ENCODE data around the gene SMIM5.

The SMIM5 gene

DNA sequence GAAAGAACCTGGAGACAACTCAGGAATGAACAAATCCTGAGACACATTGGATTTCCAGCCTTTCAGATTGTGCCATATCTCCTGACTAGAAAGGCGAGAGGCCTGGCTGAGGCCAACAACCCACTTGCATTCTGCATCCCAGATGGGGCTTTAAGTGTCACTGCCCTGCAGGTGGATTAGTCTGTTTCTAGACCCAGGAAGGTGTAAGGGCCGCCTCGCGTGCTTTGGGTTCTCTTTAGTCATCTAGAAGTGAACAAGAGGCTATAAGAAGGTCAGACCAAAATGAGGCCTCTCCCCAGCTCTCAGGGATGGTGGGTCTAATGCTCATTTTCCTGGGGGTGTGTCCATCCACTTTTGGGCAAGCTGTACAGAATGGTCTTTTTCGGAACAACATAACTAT, 38.8 kb downstream of the SMIM5 start:
- DNase-seq, result no peak

DNA sequence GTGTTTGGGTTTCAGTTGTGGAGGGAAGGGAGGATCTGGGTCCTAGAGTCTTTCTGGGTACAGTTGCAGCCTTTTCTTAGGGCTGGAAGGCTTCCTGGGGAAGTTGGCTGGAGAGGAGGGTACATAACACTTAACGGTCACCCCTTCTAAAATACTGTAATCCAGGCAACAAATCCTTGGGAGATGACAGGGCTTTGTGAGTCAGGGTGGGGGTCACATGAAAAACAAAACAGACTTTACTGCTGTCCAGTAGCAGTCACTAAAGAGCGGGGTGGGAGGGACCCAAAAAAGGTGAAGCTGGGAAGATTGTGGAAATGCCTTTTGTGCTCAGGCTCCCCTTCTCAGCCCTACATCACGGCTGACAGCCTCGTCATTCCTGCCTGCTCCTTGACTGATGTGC, 40.3 kb downstream of the SMIM5 start:
- no peak for DNase-seq

DNA sequence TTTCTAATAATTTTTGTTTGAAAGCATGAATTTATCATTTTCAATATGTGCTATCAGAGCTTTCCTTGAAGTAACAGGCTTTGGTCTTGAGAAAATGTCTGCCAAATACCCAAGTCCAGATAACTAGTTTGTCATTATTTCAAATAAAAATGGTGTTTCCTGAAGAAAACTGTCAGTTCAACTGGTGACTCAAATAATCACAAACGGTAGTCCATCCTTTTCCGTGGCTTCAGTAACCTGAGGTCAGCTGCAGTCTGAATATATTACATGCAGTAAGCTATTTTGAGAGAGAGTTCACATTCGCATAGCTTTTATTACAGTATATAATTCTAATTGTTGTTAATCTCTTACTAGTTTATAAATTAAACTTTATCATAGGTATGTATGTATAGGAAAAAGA, 43.2 kb downstream of the SMIM5 start:
- no peak for DNase-seq

DNA sequence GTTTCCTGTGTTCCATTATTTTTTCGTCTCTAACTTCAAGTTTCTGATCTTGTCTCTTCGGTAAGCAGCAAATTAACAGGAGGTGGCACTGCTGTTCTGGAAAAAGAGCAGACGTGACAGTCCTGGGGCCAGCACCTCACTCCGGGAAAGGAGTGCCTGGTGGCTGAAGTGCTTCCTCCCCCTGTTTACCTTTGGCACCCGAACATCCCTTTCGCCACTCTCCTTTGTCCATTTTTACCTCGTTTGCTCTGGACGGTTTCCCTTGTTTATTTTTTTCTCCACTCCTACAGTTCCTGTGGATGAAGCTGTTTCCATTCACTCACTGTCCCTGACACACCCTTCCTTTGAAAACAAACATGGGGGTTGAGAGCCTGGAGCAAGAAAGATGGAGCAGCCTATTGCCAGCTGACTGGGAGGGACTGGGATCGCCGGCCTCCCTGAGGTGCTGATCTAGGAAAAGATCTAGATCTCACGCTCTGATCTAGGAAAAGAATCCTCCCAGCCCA, 46.5 kb downstream of the SMIM5 start:
- no peak for DNase-seq

DNA sequence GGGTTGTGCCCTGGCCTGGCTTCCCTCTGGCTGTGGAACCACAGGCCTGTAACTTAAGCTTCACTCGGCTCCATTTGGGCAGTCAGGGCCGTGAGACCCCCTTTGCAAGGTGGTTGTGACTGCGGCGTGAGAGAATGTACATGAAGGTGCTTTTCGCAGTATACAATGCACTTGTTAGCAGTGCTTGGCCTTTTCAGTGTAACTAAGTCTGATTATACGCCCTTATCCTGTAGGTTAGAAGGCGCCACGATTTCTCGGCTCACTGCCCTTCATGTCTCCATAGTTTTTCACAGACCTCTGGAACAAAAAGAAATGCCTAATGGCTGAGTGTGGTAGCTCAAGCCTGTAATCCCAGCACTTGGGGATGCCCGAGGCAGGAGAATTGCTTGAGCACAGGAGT, 47.2 kb downstream of the SMIM5 start:
- no peak for DNase-seq

DNA sequence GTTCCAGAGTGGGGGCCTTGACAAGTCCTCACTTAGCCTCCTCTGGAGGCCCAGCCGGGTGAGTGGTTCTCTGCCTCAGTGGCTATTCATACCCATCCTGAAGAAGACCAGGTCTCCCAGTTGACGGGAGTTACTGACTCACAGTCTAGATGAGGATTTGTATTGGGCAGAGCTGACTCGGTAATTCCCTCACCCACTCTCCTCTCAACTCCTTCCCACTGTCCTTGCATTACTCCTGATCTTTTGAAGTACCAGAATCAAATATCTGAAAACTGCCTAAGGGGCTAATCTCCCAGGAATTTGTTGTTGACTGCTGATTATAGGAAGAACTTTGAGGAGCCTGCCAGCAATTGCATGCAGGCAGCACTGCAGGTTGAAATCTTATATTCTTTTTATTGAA, 48.1 kb downstream of the SMIM5 start:
- no peak for DNase-seq

DNA sequence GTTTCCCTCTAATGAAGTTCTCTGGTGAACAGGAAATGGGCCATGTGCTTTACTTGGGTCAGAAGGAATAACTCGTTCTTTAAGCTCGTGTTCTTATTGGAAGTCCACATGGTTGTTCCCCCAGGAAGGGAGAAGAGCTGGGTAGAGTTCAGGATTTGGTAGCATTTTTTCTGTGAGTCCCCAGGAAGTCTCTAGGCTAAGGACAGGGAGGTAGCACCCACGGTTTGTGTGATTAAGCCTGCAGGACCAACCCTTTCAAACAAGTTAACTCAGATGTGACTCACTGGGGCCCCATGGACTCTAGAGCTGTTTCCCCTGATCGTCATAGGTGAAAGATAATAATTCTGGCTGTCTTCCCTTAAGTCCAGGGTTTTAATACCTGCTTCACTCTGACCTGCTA, 50.3 kb downstream of the SMIM5 start:
- no peak for DNase-seq

DNA sequence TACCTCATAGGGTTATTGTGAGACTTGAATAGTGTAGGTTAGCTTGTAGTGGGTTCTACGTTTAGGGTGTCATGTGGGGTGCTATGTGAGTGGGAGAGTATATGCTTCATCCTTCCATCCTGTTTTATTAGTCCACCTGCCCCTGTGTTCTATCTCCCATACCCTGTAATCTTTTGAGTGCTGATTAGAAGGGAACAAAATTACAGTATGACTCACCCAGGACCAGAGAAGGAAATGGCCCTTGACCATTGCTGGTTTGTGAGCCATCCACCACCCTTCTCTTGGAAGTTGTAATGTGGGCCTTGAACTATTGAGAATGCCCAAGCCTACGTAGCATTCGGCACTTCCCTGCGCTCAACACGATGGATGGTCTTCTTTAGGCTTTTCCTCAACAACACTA, 51.0 kb downstream of the SMIM5 start:
- DNase-seq, result no peak

DNA sequence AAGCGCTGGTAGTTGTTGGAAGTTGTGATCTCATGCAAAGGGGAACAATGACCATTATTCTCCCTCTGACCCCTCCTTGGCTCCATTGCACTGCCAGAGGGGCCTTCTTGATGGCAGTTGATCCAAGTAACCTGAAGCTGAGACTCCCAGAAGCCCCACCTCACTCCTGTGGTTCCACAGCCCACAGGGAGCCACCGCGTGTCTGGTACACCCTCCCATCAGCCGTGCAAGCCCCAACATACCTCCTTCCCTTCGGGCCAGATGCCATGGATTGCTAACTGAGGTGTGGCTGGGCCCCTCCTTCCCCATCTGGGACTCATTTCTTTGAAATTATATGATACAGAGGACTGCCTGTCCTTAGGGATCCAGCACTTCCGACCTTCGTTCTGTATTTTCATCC, 51.7 kb downstream of the SMIM5 start:
- DNase-seq, result no peak

DNA sequence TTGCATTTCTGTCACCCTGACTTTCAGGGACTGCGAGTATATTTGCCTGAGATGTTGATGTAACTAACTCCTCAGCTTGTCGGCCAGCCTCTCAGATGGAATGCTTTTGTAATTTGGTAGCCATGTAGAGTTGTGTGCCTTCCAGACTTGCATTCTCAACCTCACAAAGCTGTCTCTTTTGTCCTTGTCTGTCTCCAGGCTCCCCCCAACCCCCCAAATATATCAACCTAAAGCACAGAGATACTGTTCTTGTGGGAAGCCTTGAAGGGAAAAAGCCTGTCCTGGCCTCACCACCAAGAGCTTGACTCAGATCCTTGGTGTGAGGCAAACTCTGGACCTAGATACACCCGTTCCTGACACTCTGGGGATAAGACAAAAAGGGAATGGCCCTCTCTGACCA, 52.3 kb downstream of the SMIM5 start:
- no peak for DNase-seq

DNA sequence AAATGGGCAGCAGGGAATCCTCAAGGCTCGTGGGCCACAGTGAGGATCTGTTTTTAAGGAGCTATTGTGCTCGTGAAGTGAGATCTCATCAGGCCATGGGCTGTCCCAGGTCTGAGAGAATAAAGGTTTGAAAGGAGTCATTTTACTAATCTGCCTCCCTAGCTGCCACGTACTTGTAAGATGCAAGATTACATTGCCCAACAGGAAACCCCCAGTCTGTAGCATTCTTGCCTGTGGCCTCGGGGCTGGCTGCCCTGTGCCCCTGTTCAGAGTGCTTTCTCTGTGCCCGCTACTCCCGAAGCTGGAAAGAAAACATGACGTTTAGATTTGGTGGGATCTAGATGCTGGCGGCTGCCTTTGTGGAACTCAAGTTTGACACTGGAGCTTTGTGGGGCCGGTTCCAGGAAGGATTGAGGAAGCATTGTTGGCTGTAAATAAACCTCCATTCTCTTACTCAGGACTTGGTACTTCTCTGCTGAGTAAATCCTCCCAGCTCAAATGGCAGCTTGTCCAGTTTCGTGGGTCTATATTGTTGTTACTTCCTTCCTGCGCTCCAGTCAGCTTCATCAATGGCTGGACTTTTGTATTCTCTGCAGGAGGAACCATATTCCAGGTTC, 55.1 kb downstream of the SMIM5 start:
- DNase-seq, result no peak

DNA sequence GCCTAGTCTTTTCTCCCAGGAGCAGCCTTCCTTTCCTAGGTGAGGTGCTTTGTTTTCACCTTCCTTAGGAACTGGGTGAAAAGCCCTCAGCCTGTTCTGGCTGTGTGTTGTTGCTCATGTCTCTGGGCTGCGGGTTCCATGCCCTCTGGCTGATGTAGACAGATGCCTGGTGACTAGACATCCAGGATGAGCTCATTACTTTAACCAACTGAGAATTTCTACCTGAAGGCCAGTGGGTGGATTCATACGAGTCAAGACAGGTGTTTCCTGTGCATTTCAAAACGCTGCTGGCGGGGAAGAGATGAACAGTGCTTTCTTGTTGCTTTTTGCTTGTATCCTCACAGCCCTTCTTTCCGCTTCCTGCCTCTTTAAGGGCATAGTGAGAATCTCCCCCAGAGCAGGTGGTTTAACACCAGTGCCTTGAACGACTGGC, 56.2 kb downstream of the SMIM5 start:
- peak; percentile 64 for DNase-seq
